ENCODE results near the gene CDC42BPA. TPM values are rescaled to one million over a fixed set of nuclear protein-coding genes. Genes with fewer than 3 reads are reported as not detected.

Gene CDC42BPA
- total RNA-seq, 4 donors from 2014 or later, result 49.0 to 102 (median 54.2) TPM

DNA sequence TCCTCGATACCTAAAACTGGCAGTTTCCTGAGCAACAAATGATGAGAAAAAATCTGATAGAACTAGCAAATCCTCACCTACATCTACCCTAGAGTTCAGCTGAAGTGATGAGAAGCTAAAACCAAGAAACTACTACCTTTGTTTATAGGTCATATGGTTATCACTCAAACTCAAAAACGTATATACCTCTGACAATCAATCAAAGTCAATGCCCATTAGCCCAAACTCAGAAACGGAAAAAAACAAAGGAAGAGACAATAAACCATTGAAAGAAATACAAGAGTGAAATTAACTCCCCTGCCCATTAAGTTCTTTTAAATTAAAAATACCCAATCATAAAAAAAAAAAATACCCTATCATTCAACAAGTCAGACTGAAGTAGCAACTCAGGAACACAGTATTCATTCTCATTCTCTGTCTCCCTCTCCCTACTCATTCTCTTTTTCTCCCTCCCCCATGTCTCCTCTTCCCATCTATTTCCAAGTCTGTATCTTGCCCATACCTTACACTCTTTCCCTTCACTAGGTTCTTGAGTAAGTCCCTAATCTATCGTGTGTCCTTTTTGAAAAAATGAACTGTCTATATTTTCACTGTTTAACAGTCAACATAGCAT, 6.8 kb downstream of the CDC42BPA start:
- Histone ChIP-seq H3K4me1 (peaks cover 4 to 32% (median 8%) of the 10 kb centered on the region in 4 donors), H3K36me3 (no peaks in the 10 kb centered on the region), H3K27ac (no peak overlapping the region), H3K9me3 (no peaks in the 10 kb centered on the region), H3K27me3 (no peaks in the 10 kb centered on the region), H3K4me3 (no peak overlapping the region)
- TF ChIP-seq EP300 (IDR thresholded peaks at IDR 0.05; ENCODE audit: low read depth) (no peak), POLR2A (IDR thresholded peaks at IDR 0.05) (no peak)
- 73 to 80% methylated on average over 4 of the region's 4 CpGs for WGBS, 2 donors (ENCODE audit: low coverage in 1 of 2)
- intact Hi-C loops (cut with DNase I; ENCODE audit: low total_unique reads) (no loop called here), in situ Hi-C loops (cut with MboI; ENCODE audit: low pct_ligation_motif_present in 1 of 4, low pct_unique_long_range_greater_than_20kb in 1 of 4, low sequenced_read_pairs in 3 of 4) (no loop called here)
- DNase-seq, result no peak

DNA sequence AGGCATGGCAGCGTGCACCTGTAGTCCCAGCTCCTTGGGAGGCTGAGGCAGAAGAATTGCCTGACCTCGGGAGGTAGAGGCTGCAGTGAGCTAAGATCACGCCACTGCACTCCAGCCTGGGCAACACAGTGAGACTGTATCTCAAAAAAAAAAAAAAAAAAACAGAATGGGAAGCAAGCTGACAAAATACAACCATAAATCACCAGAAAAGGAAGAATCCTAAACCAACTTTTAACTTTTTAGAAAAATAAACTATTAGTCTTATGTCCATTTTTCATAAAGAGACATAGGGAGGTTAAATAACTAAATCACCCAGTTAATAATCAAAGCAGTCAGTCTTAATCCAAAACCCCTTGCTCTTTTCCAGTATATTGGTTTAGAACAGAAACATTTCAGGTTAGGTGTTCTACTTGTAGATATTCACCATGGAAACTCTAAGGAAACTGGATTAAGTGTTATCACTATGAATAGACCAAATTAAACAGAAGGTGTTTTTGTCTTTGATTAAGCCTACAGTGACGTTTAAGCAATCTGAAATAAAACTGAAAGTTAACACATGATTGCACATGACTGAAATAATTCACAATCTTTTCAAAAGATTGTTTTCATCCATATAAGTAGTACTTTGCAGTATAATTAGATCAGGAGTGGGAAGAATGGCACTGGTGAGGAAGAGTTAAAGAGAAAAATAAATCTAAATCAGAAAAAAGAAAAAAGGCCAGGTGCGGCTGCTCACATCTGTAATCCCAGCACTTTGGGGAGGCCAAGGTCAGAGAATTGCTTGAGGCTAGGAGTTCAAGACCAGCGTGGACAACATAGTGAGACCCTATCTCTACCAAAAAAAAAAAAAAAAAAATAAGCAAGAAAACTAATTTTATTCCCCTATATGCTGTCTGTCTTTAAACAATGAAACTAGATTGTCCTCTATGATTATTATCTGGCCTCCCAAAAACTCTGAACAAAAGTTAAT, 9.6 kb downstream of the CDC42BPA start:
- H3K4me3 ChIP-seq, result no peak overlapping the region
- TF ChIP-seq POLR2AphosphoS5 (IDR thresholded peaks at IDR 0.05) (no peak), EP300 (IDR thresholded peaks at IDR 0.05; ENCODE audit: low read depth) (no peak), POLR2A (IDR thresholded peaks at IDR 0.05) (no peak)
- TF ChIP-seq, protein P1, sequence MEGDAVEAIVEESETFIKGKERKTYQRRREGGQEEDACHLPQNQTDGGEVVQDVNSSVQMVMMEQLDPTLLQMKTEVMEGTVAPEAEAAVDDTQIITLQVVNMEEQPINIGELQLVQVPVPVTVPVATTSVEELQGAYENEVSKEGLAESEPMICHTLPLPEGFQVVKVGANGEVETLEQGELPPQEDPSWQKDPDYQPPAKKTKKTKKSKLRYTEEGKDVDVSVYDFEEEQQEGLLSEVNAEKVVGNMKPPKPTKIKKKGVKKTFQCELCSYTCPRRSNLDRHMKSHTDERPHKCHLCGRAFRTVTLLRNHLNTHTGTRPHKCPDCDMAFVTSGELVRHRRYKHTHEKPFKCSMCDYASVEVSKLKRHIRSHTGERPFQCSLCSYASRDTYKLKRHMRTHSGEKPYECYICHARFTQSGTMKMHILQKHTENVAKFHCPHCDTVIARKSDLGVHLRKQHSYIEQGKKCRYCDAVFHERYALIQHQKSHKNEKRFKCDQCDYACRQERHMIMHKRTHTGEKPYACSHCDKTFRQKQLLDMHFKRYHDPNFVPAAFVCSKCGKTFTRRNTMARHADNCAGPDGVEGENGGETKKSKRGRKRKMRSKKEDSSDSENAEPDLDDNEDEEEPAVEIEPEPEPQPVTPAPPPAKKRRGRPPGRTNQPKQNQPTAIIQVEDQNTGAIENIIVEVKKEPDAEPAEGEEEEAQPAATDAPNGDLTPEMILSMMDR (IDR thresholded peaks at IDR 0.05), result no peak
- no peak overlapping the region for H3K27ac ChIP-seq
- no peaks in the 10 kb centered on the region for H3K27me3 ChIP-seq
- H3K4me1 ChIP-seq, result peaks cover 4 to 24% (median 15%) of the 10 kb centered on the region in 4 donors
- no peaks in the 10 kb centered on the region for H3K36me3 ChIP-seq
- in situ Hi-C loops (cut with MboI; ENCODE audit: low pct_ligation_motif_present in 1 of 4, low pct_unique_long_range_greater_than_20kb in 1 of 4, low sequenced_read_pairs in 3 of 4), result no loop called here
- no peak for DNase-seq
- H3K9me3 ChIP-seq, result no peaks in the 10 kb centered on the region
- intact Hi-C loops (cut with DNase I; ENCODE audit: low total_unique reads), result no loop called here
- WGBS, 2 donors (ENCODE audit: low coverage in 1 of 2), result 64 to 69% methylated on average over 4 to 6 of the region's 6 CpGs

DNA sequence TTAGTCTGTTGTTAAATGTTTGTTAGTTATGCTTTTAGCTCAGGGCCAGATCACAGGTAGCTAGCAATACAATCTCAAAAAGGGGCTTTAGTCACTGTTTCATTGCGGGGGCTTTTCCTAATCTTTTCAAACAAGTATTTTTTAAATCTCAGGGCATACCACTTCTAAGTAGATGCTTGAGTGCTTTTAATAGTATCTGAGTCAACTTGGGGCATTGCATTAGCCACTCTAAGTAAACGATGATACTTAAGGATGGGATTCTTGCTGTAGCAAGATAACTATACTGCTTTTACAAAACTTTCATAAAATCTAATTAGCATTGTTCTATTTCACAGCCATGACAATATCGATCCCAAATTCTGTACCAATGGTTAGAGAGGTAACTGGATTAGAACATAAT, 11.6 kb downstream of the CDC42BPA start:
- WGBS, 2 donors (ENCODE audit: low coverage in 1 of 2), result 87 to 93% methylated on average over 3 of the region's 3 CpGs
- no peak overlapping the region for H3K27ac ChIP-seq

DNA sequence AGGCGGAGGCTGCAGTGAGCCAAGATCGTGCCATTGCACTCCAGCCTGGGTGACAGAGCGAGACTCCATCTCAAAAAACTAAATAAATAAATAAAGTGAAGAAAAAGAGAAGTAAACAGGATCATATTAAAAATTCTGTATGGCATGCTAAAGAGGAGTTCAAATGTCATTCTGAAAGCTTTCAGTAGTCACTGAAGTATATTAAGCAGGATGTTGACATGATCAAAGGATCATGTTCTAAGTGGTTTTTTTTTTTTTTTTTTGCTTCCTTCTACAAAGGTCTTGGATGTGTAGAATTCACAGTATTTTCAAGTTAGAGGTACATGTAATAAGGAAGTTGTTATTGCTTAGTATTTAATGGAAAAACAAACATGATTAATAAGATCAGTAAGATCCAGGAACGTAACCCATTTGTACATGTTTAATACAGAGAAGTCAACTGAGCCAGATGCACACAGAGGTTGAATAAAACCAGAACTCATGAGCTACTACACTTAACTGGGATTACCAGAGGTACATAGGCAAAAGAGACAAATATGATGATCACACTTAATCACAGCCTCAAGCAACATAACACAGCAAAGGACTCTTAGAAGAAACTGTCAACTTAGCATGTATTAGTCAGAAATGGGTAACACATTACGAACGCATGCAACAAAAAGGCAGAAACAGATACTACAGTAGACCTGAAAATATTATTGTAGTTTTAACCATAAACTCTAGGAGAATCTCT, 12.2 kb downstream of the CDC42BPA start:
- in situ Hi-C loops (cut with MboI; ENCODE audit: low pct_ligation_motif_present in 1 of 4, low pct_unique_long_range_greater_than_20kb in 1 of 4, low sequenced_read_pairs in 3 of 4), result no loop called here
- no peaks in the 10 kb centered on the region for H3K27me3 ChIP-seq
- no peak overlapping the region for H3K4me3 ChIP-seq
- H3K4me1 ChIP-seq, result peaks cover 0 to 36% (median 27%) of the 10 kb centered on the region in 4 donors
- H3K27ac ChIP-seq, result no peak overlapping the region
- TF ChIP-seq, protein P1 (IDR thresholded peaks at IDR 0.05), result no peak
- TF ChIP-seq EP300 (IDR thresholded peaks at IDR 0.05; ENCODE audit: low read depth), result no peak
- no peak for TF ChIP-seq POLR2A (IDR thresholded peaks at IDR 0.05)
- TF ChIP-seq POLR2AphosphoS5 (IDR thresholded peaks at IDR 0.05), result no peak
- intact Hi-C loops (cut with DNase I; ENCODE audit: low total_unique reads), result no loop called here
- DNase-seq, result no peak
- WGBS, 2 donors (ENCODE audit: low coverage in 1 of 2), result 87 to 91% methylated on average over 5 to 6 of the region's 6 CpGs
- H3K36me3 ChIP-seq, result no peaks in the 10 kb centered on the region
- no peaks in the 10 kb centered on the region for H3K9me3 ChIP-seq

More for the DNA sequence above, 11.6 kb downstream of the CDC42BPA start:
- intact Hi-C loops (cut with DNase I; ENCODE audit: low total_unique reads) (no loop called here), in situ Hi-C loops (cut with MboI; ENCODE audit: low pct_ligation_motif_present in 1 of 4, low pct_unique_long_range_greater_than_20kb in 1 of 4, low sequenced_read_pairs in 3 of 4) (no loop called here)
- H3K4me1 ChIP-seq, result peaks cover 0 to 38% (median 28%) of the 10 kb centered on the region in 4 donors
- no peaks in the 10 kb centered on the region for H3K36me3 ChIP-seq
- TF ChIP-seq POLR2A (IDR thresholded peaks at IDR 0.05), result no peak
- TF ChIP-seq POLR2AphosphoS5 (IDR thresholded peaks at IDR 0.05), result no peak
- no peak for TF ChIP-seq EP300 (IDR thresholded peaks at IDR 0.05; ENCODE audit: low read depth)
- TF ChIP-seq, protein P1 (IDR thresholded peaks at IDR 0.05), result no peak
- no peak for DNase-seq
- H3K4me3 ChIP-seq, result no peak overlapping the region
- no peaks in the 10 kb centered on the region for H3K27me3 ChIP-seq
- no peaks in the 10 kb centered on the region for H3K9me3 ChIP-seq
